HepG2 (cell line): ENCODE data around the gene CCNL1. TPM values are rescaled to one million over a fixed set of nuclear protein-coding genes. Genes with fewer than 3 reads are reported as not detected.

Experiments used
- ARID4A ChIP-seq: sonication (generic); formaldehyde crosslinking; IDR thresholded peaks from 2 replicates; pipeline ENCODE4 v1.5.0; 2020; ENCODE audit warnings: mild to moderate bottlenecking, missing genetic modification reagents, borderline replicate concordance
- FOXC1 ChIP-seq: sonication (generic); formaldehyde crosslinking; IDR thresholded peaks from 2 replicates; pipeline ENCODE4 v1.8.0; 2022; ENCODE audit warnings: mild to moderate bottlenecking, missing genetic modification reagents, borderline replicate concordance
- GABPA ChIP-seq, 2 experiments: IDR thresholded peaks; 2 replicates each; pipeline ENCODE4 v1.6.1; 2011 to 2016; ENCODE audit warnings: low read depth in 2 of 2, low read length in 1 of 2, missing biosample characterization in 1 of 2, missing genetic modification characterization in 1 of 2
- HMGXB4 ChIP-seq, 2 experiments: sonication (generic) in 1 of 2; formaldehyde crosslinking in 1 of 2; IDR thresholded peaks; 2 replicates each; pipeline versions ENCODE4 v1.4.0 to v1.6.1; 2018 to 2020; ENCODE audit warnings: missing genetic modification reagents in 2 of 2, borderline replicate concordance in 1 of 2, low read depth in 1 of 2, mild to moderate bottlenecking in 1 of 2, missing biosample characterization in 1 of 2
- HOXA3 ChIP-seq: sonication (generic); formaldehyde crosslinking; IDR thresholded peaks from 2 replicates; pipeline ENCODE4 v1.5.0; 2020; ENCODE audit warnings: missing genetic modification reagents
- HOXA5 ChIP-seq: sonication (generic); formaldehyde crosslinking; IDR thresholded peaks from 2 replicates; pipeline ENCODE4 v1.4.0; 2020; ENCODE audit warnings: missing genetic modification reagents
- KDM5B ChIP-seq: sonication (generic); formaldehyde crosslinking; IDR thresholded peaks from 2 replicates; pipeline ENCODE4 v1.4.0; 2020; ENCODE audit warnings: missing genetic modification reagents, mild to moderate bottlenecking, borderline replicate concordance
- NRL ChIP-seq: sonication (generic); formaldehyde crosslinking; IDR thresholded peaks from 2 replicates; pipeline ENCODE4 v1.5.0; 2020; ENCODE audit warnings: missing genetic modification reagents, mild to moderate bottlenecking, moderate library complexity, borderline replicate concordance
- PHF5A ChIP-seq: IDR thresholded peaks from one replicate; pipeline ENCODE4 v1.6.1; 2018; ENCODE audit warnings: low read depth, missing genetic modification reagents; ENCODE audit not compliant: unreplicated experiment
- RBFOX2 ChIP-seq: fragments of 200-400 bp; formaldehyde crosslinking; IDR thresholded peaks from 2 replicates; pipeline ENCODE4 v1.6.1; 2017; ENCODE audit warnings: low read depth, mild to moderate bottlenecking, low read length
- RFX3 ChIP-seq: IDR thresholded peaks from 2 replicates; pipeline ENCODE4 v1.6.1; 2016; ENCODE audit warnings: missing biosample characterization, missing genetic modification reagents
- SMAD9 ChIP-seq: sonication (generic); formaldehyde crosslinking; IDR thresholded peaks from 2 replicates; pipeline ENCODE4 v1.5.1; 2020; ENCODE audit warnings: mild to moderate bottlenecking, missing genetic modification reagents
- THAP11 ChIP-seq: IDR thresholded peaks from 2 replicates; pipeline ENCODE4 v1.6.1; 2016; ENCODE audit warnings: missing biosample characterization, missing genetic modification reagents
- YEATS4 ChIP-seq: sonication (generic); formaldehyde crosslinking; IDR thresholded peaks from 2 replicates; pipeline ENCODE4 v1.4.0; 2020; ENCODE audit warnings: missing genetic modification reagents, borderline replicate concordance
- ZFX ChIP-seq: sonication (generic); formaldehyde crosslinking; IDR thresholded peaks from 2 replicates; pipeline ENCODE4 v1.4.0; 2020; ENCODE audit warnings: mild to moderate bottlenecking, low read depth, missing genetic modification reagents, moderate library complexity
- ZNF280D ChIP-seq: sonication (generic); formaldehyde crosslinking; IDR thresholded peaks from 2 replicates; pipeline ENCODE4 v1.5.1; 2020; ENCODE audit warnings: mild to moderate bottlenecking, missing genetic modification reagents
- ZNF333 ChIP-seq: sonication (generic); formaldehyde crosslinking; IDR thresholded peaks from 2 replicates; pipeline ENCODE4 v1.4.0; 2020; ENCODE audit warnings: mild to moderate bottlenecking, missing genetic modification reagents, borderline replicate concordance
- ZNF841 ChIP-seq: sonication (generic); formaldehyde crosslinking; IDR thresholded peaks from 2 replicates; pipeline ENCODE4 v1.8.1; 2023; ENCODE audit warnings: missing genetic modification reagents, borderline replicate concordance
- polyA plus RNA-seq, 8 experiments: library from polyadenylated mRNA; depleted of rRNA in 3 of 8; stranded (reverse) in 7 of 8; unstranded in 1 of 8; fragments of >200 nt; fragmentation: Illumina TruSeq in 4 of 8; extraction: Trizol in 4 of 8; gene quantifications; 2 replicates each; pipeline versions ENCODE4 v1.2.1 to v1.2.3, GENCODE V29; 2011 to 2016; ENCODE audit warnings: low read depth in 4 of 8, missing spikeins in 1 of 8, mixed read lengths in 1 of 8; ENCODE audit not compliant: insufficient read depth in 1 of 8
- total RNA-seq, 5 experiments: library from RNA; depleted of rRNA; stranded (reverse); fragments of >200 nt; fragmentation: Illumina TruSeq; extraction: Trizol; gene quantifications; 2 replicates each; pipeline ENCODE4 v1.2.3, GENCODE V29; 2016; ENCODE audit warnings: low read depth in 1 of 5

The CCNL1 gene
- total and polyA plus RNA-seq, 2 of the 13 experiments (the other 11 are each of a cell fraction or from before 2014, with no cell fraction given): 151 to 303 TPM

GRCh38 chr3:157128771-157129681 is 30.9 kb downstream of the CCNL1 start (continued):
- TF ChIP-seq ZNF280D (CRISPR knock-in tag): peak; percentile 73
- TF ChIP-seq YEATS4 (CRISPR knock-in tag): 0 out of 2 replicates have a peak, but pooled peaks have one; percentile 5
- no peak for TF ChIP-seq ZNF333 (CRISPR knock-in tag)
- TF ChIP-seq HOXA3: peak; percentile 30; the same call in 1 of the 2 replicates
- no peak for TF ChIP-seq RFX3 (CRISPR knock-in tag)
- peak; percentile 14; the same call in 1 of the 2 replicates for TF ChIP-seq RBFOX2
- TF ChIP-seq NRL (CRISPR knock-in tag): no peak
- peak; percentile 19 for TF ChIP-seq PHF5A (CRISPR knock-in tag)
- peak; percentile 14; the same call in 1 of the 2 replicates for TF ChIP-seq THAP11
- peak; percentile 67; the same call in 1 of the 2 replicates for TF ChIP-seq KDM5B (CRISPR knock-in tag)
- no peak for TF ChIP-seq ZNF841 (CRISPR knock-in tag)
- TF ChIP-seq SMAD9 (CRISPR knock-in tag): no peak
- TF ChIP-seq HOXA5 (CRISPR knock-in tag): peak; percentile 52; the same call in 1 of the 2 replicates
- no peak for TF ChIP-seq GABPA (IDR thresholded peaks at IDR 0.05; ENCODE audit: low read depth, low read length)
- TF ChIP-seq GABPA (CRISPR knock-in tag; IDR thresholded peaks at IDR 0.05; ENCODE audit: low read depth): 0 out of 2 replicates have a peak, but pooled peaks have one; percentile 10
- peak; percentile 43 to 57; a peak in 2 of 4 replicates for TF ChIP-seq HMGXB4 (CRISPR knock-in tag; IDR thresholded peaks at IDR 0.05; ENCODE audit: borderline replicate concordance in 1 of 2, low read depth in 1 of 2)
- TF ChIP-seq FOXC1: peak; percentile 68; the same call in 1 of the 2 replicates
- TF ChIP-seq ZFX (CRISPR knock-in tag): peak; percentile 76
- TF ChIP-seq ARID4A (CRISPR knock-in tag): peak; percentile 23; the same call in 1 of the 2 replicates
